ENCODE data around the gene SIGMAR1. TPM values are rescaled to one million over a fixed set of nuclear protein-coding genes. Genes with fewer than 3 reads are reported as not detected.

SIGMAR1 gene
- total RNA-seq, 1 donor from 2014 or later, result 73.2 TPM

DNA sequence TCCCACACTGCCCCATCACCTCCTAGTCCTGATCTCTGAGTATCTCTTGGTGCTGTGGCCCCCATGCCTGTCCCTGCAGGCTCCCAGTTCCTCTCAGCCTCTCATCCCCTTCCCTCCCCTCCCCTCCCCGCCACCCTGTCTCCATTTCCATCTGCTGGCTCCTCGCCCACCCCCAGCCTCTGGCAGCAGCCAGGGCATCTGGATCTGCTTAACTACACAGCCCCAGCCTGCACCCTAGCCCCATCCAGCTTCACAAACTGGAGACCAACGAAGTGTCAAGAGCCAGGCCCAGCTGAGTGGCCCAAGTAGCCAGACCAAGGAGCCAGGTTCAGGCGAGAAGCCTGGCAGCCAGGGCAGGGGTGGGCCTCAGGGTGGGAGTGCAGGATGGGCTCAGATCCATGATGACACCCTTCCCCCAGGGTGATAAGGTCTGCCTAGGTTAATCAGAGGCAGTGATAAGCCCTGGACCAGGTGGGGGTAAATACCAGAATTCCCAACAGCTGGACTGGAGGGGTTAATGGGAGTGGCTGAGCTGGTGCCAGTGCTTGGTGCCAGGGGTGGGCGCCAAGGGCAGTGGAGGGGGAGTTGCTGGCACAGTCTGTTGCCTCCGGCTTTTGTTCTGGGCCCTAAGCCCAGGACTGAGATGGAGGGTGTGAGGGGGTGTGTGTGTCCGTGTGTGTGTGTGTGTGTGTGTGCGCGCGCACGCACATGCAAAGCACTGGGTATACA lies 16.9 kb upstream of the SIGMAR1 start:
- H3K36me3 ChIP-seq (ENCODE audit: insufficient read depth, low read length), result no peaks in the 10 kb centered on the region
- no peaks in the 10 kb centered on the region for H3K9me3 ChIP-seq (ENCODE audit: insufficient read depth, low read depth, low read length)
- peaks cover 7% of the 10 kb centered on the region for H3K36me3 Mint-ChIP-seq (ENCODE audit: low read depth, unreplicated experiment)
- no peaks in the 10 kb centered on the region for H3K79me2 ChIP-seq (ENCODE audit: insufficient read depth, low read length)
- H3K27me3 ChIP-seq (ENCODE audit: insufficient read depth, low read length), result no peaks in the 10 kb centered on the region
- DNase-seq (ENCODE audit: low read depth) (no peak), FAIRE-seq (no peak)
- H3K27ac ChIP-seq (ENCODE audit: low read depth, low read length), result no peak overlapping the region
- H4K20me1 ChIP-seq (ENCODE audit: insufficient read depth, low read length), result no peaks in the 10 kb centered on the region
- TF ChIP-seq, protein P1, sequence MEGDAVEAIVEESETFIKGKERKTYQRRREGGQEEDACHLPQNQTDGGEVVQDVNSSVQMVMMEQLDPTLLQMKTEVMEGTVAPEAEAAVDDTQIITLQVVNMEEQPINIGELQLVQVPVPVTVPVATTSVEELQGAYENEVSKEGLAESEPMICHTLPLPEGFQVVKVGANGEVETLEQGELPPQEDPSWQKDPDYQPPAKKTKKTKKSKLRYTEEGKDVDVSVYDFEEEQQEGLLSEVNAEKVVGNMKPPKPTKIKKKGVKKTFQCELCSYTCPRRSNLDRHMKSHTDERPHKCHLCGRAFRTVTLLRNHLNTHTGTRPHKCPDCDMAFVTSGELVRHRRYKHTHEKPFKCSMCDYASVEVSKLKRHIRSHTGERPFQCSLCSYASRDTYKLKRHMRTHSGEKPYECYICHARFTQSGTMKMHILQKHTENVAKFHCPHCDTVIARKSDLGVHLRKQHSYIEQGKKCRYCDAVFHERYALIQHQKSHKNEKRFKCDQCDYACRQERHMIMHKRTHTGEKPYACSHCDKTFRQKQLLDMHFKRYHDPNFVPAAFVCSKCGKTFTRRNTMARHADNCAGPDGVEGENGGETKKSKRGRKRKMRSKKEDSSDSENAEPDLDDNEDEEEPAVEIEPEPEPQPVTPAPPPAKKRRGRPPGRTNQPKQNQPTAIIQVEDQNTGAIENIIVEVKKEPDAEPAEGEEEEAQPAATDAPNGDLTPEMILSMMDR (IDR thresholded peaks at IDR 0.05; ENCODE audit: insufficient read depth, low read depth, low read length), result no peak
- no peak for TF ChIP-seq EZH2 (IDR thresholded peaks at IDR 0.05; ENCODE audit: insufficient read depth, low read length)
- H3K4me3 ChIP-seq (ENCODE audit: insufficient read depth, low read depth, low read length), result no peak overlapping the region
- no peak overlapping the region for H3K4me3 Mint-ChIP-seq (ENCODE audit: unreplicated experiment)
- H3K9ac ChIP-seq (ENCODE audit: low read length), result no peak overlapping the region
- H3K4me1 ChIP-seq (ENCODE audit: insufficient read depth, low read length), result peaks cover 27% of the 10 kb centered on the region
- peaks cover 5% of the 10 kb centered on the region for H3K27me3 Mint-ChIP-seq (ENCODE audit: low read depth, unreplicated experiment)
- no peak overlapping the region for H3K4me2 ChIP-seq (ENCODE audit: low read length)
- no peak overlapping the region for H2AFZ ChIP-seq (ENCODE audit: low read depth, low read length)
- H3K27ac Mint-ChIP-seq (ENCODE audit: unreplicated experiment), result no peak overlapping the region
- no peaks in the 10 kb centered on the region for H3K9me3 Mint-ChIP-seq (ENCODE audit: unreplicated experiment)
- peaks cover 29% of the 10 kb centered on the region for H3K4me1 Mint-ChIP-seq (ENCODE audit: low read depth, unreplicated experiment)

DNA sequence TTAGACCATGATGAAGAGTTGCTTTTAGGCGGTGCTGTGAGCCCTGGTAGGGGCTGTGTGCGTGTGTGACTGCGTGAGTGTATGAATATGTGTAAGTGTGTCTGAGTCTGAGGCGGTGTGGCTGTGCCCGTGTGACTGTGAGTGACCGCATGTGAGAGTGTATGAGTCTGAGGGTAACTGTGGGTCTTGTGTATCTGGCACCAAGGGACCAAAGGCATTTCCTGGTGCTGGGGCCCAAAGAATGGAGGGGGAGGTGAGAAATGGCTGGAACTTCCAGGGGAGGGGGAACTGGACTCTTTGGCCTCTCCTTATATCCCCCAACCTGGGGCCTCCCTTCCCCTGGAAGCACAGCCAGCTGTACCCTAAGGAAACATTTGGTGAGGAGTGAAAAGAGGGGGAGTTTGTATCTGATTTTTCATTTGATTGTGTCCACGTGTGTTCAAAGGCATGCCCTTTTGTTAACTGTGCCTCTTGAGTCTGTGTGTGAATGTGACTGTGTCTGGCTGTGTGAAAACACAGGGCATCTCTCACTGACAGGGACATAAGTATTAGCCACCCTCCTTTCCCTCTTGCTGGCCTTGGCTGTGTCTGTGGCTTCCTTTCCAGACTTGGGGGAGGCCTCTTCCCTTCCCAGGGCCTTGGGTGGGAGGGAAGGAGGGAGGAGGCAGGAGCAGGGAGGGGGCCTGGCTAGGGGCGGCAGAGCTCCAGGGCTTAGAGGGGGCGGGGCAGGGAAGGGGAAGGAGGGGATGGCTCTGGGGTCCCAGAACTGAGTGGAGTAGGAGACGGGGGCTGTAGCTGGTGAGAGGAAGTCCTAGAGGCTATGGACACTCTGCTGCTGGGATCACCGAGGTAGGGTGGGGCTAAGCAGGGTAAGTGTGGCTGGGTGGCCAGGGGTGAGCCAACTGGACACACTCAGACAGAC lies 15.8 kb upstream of the SIGMAR1 start:
- H3K27me3 ChIP-seq (ENCODE audit: insufficient read depth, low read length), result no peaks in the 10 kb centered on the region
- peak overlapping the region; percentile 90 for H3K27ac Mint-ChIP-seq (ENCODE audit: unreplicated experiment)
- peak overlapping the region; percentile 87 for H3K4me3 Mint-ChIP-seq (ENCODE audit: unreplicated experiment)
- FAIRE-seq, result no peak
- no peaks in the 10 kb centered on the region for H3K79me2 ChIP-seq (ENCODE audit: insufficient read depth, low read length)
- H3K27ac ChIP-seq (ENCODE audit: low read depth, low read length), result no peak overlapping the region
- H3K4me2 ChIP-seq (ENCODE audit: low read length), result peak overlapping the region; percentile 86
- peak; percentile 32 for DNase-seq (ENCODE audit: low read depth)
- no peaks in the 10 kb centered on the region for H3K9me3 Mint-ChIP-seq (ENCODE audit: unreplicated experiment)
- no peaks in the 10 kb centered on the region for H3K9me3 ChIP-seq (ENCODE audit: insufficient read depth, low read depth, low read length)
- H3K9ac ChIP-seq (ENCODE audit: low read length), result peak overlapping the region; percentile 60
- no peaks in the 10 kb centered on the region for H3K36me3 ChIP-seq (ENCODE audit: insufficient read depth, low read length)
- H3K4me1 Mint-ChIP-seq (ENCODE audit: low read depth, unreplicated experiment), result peaks cover 29% of the 10 kb centered on the region
- H2AFZ ChIP-seq (ENCODE audit: low read depth, low read length), result no peak overlapping the region
- TF ChIP-seq EZH2 (IDR thresholded peaks at IDR 0.05; ENCODE audit: insufficient read depth, low read length), result no peak
- TF ChIP-seq, protein P1 (IDR thresholded peaks at IDR 0.05; ENCODE audit: insufficient read depth, low read depth, low read length), result no peak
- no peaks in the 10 kb centered on the region for H4K20me1 ChIP-seq (ENCODE audit: insufficient read depth, low read length)
- peaks cover 10% of the 10 kb centered on the region for H3K36me3 Mint-ChIP-seq (ENCODE audit: low read depth, unreplicated experiment)
- H3K4me1 ChIP-seq (ENCODE audit: insufficient read depth, low read length), result peaks cover 27% of the 10 kb centered on the region
- no peak overlapping the region for H3K4me3 ChIP-seq (ENCODE audit: insufficient read depth, low read depth, low read length)
- peaks cover 5% of the 10 kb centered on the region for H3K27me3 Mint-ChIP-seq (ENCODE audit: low read depth, unreplicated experiment)

All from astrocyte (in vitro differentiated cells and primary cell).